LNCAP (cell line): ENCODE results near the gene AP3B1.

Experiments
- TF ChIP-seq, protein P1 (sequence below): fragments of 450-650 bp; IDR thresholded peaks from 2 replicates; pipeline ENCODE4 v1.5.1; 2017; ENCODE audit warnings: mild to moderate bottlenecking

Gene AP3B1

DNA sequence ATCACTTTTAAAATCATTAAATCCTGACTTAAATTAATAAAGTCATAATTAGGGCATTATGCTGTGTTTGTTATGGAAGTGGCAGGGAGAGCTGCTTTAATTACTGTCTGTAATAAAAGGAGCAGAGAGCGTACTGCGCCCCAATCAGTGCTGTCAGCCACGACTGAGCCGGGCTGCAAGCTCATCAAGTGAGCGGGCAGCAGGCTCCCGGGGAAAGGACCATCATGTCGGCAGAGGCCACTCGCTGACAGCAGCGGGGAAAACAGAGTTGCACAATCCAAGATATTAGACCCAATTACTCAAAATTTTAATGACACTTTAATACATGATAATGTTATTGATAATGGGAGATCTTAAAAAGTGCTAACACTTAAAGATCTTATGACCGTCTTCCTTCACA is 181.6 kb downstream of the AP3B1 start:
- TF ChIP-seq, protein P1, sequence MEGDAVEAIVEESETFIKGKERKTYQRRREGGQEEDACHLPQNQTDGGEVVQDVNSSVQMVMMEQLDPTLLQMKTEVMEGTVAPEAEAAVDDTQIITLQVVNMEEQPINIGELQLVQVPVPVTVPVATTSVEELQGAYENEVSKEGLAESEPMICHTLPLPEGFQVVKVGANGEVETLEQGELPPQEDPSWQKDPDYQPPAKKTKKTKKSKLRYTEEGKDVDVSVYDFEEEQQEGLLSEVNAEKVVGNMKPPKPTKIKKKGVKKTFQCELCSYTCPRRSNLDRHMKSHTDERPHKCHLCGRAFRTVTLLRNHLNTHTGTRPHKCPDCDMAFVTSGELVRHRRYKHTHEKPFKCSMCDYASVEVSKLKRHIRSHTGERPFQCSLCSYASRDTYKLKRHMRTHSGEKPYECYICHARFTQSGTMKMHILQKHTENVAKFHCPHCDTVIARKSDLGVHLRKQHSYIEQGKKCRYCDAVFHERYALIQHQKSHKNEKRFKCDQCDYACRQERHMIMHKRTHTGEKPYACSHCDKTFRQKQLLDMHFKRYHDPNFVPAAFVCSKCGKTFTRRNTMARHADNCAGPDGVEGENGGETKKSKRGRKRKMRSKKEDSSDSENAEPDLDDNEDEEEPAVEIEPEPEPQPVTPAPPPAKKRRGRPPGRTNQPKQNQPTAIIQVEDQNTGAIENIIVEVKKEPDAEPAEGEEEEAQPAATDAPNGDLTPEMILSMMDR = no peak

DNA sequence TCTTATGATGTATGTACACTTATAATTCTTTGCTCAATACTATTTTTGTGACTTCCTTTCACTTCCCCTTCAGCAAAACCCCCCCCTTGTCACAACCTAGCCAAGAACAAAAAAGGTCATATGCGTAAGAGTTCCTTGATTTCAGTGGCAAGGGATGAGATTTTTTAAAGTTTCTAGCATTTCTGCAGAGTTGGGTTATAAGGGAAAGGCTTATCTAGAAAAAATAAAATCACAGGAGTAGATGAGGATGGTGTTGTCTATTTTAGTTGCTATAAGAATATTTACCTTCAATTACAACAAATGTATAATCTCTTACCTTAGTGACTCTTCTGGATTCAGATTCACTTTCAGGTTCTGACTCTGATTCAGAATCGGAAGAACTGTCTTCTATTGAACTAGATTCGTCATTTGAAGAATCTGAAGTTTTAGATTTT is 184.6 kb downstream of the AP3B1 start:
- TF ChIP-seq, protein P1 = no peak

DNA sequence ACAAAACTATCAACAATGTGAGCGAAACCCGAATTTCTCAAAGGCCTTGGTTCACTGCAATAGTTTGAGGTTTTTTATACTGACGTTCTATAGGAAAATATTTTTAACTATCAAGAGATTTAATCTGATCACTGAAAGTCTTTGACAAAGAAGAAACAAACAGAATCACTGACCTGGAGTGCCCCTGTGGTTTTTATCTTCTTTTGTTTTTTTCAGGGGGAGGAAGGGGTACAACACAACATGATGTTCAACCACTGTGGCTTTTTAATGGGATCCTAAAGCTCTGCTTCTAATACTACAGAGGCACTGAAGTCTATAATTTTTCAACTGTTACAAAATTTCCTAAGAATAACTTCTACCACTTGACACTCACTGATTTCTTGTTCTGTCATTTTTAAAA is 185.9 kb downstream of the AP3B1 start:
- TF ChIP-seq, protein P1 = no peak

DNA sequence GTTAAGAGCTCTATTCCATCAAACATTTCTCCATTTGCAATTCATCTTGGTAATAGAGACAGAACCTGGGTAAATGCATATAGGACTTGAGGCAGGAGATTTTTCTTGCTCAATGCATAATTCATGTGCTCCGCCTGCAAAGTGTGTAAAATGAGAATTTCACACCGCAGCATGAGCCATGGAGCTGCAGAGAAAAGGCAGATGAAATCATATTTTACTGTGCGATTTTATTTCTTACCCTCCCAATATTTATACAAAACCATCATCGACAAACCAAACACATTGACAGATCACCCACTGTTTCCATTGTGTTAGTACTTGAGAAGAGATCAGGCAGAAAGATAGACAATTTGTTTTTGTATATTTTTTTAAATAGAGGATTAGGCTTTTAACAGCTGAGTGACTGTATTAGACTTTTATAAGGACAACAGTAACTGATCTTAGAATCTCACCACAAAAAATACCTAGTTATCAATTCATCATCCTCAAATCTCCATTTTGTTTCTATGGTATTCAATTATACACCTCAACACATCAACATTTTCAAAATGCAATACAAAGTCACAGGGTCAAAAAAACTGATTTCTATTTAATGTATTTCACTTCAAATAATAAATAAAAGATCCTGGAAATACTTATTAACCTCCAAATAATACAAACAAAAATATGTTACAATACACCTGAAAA is 191.1 kb downstream of the AP3B1 start:
- TF ChIP-seq, protein P1 = no peak

DNA sequence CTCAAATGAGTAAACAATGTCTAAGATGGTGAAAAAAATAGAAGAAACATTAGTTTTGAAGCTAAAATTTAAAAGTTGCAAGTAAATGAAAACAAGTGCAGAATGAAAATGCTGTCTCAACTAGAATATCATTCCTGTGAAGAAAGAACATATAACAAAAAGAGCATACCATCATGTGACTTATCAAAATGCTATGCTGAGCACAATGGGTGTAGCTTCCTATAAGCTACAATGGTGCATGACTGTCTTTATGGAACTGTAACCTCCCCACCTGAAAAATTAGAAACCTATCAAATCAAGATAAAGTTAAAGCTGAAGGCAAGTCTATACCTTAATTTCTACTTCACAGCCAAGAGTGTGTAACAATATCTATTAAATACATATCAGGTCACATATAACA is 192.0 kb downstream of the AP3B1 start:
- TF ChIP-seq, protein P1 = no peak

DNA sequence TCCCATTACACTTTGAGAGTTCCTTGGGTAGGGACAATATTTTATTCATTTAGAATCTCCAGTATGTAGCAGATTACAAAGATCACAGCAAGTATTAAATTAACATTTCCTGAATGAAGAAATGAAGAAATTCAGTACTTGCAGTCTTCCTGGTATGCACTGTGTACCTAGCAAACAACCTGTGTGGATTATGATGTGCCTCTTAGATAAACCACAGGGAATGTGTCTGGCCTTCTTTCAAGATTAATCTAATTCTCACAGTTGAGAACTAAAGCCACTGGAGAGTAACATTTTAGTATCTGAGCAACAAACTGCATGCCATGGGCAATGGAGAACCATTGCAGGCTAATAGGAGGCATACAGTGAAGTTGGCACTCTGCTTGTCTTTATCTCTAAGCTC is 199.4 kb downstream of the AP3B1 start:
- TF ChIP-seq, protein P1 = no peak

DNA sequence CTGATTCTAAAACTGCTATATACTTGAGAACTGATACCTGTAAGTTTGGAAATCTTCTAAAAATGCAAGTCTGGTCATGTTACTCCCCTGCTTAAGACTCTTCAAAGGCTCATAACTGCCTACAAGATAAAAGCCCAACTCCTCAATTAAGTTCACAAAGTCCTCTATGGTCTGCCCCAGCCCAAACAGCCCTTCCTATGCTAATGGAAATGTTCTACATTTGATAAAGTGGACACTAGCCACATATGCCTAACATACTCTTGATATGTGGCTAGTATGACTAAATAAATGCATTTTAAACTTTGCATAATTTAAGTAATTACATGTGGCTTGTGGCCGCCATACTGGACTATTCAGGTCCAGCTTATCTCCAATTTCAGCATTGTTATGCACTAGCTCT is 204.5 kb downstream of the AP3B1 start:
- TF ChIP-seq, protein P1 = no peak

DNA sequence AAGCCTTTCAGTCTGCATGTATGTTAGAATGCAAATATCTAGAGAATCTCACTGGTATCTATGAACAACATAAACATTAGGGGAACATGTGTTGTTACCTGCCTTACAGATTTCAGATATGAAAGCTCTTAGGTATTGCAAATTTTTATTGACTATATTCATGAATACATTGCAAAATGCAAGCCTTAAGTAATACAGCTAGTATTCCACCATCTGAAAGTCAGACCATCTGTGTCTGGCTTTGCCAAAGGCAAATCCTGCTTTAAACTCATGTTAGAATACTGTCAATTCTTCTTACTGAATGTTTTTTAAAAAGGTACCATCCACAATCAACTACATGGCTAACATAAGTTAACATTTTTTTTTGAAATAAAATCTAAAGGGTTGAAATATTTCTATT is 215.6 kb downstream of the AP3B1 start:
- TF ChIP-seq, protein P1 = no peak
